ENCODE results near the gene SH3BP5.

Gene SH3BP5

DNA sequence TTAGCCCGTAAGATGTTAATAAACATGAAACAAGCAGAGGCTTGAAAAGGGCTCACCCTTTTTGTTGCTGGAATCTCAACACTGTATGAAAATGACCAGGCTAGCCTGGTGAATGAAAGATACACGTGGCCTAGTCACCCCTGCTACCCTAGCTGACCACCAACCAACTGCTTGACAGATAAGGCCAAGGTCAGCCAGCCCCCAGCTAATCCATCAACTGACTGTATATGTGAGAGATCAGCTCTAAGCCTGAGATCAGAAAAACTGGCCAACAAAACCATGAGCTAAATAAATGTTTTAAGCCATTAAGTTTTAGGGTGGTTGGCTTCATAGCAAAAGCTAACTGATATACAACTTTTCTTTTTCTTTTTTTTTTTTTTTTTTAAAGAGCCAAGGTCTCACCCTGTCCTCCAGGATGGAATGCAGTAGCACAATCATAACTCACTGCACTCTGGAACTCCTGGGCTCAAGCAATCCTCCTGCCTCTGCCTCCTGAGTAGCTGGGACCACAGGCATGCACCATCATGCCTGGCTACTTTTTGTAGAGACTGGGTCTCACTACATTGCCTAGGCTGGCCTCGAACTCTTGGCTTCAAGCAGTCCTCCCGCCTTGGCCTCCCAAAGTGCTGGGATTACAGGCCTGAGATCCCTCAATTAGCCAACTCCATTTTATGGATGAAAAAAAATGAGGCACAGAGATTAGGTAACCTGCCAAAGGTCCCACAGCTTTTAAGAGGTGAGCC is 34.6 kb downstream of the SH3BP5 start:
- no peak for DNase-seq (ENCODE audit: low read depth)

DNA sequence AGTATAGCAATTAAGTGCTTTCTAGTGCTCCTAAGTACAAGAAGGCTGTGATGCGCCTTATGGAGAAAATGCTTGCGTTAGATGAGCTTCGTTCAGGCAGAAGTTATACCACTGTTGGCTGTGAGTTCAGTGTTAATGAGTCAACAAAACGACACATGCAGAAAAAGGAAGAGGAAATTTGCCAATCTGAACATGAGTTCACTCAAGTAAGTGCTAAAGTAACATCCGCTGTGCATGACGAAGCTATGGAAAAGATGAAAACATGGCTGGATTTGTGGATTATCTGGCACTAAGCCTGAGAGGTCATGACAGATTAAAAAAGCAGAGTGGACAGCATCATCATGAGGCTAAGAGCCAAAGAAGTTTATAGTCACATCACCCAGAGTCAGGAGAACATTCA is 36.9 kb downstream of the SH3BP5 start:
- DNase-seq (ENCODE audit: low read depth) = no peak

DNA sequence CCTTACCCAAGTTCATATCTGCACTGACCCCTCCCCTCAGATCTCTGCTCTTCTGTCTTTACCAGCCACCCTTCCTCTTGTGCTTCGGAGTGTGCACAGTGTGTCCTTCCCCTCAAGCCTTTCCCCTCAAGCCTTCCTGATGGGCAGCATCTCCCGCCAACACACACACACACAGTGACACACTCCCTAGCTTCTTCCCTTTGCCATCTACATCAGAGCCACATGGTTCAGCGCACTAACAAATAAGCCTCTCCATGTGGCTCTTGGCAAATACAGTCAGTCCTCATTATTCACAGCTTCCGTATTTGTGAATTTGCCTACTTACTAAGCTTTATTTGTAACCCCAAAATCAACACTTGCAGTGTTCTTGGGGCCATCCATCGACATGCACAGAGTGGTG is 37.5 kb downstream of the SH3BP5 start:
- no peak for DNase-seq (ENCODE audit: low read depth)

DNA sequence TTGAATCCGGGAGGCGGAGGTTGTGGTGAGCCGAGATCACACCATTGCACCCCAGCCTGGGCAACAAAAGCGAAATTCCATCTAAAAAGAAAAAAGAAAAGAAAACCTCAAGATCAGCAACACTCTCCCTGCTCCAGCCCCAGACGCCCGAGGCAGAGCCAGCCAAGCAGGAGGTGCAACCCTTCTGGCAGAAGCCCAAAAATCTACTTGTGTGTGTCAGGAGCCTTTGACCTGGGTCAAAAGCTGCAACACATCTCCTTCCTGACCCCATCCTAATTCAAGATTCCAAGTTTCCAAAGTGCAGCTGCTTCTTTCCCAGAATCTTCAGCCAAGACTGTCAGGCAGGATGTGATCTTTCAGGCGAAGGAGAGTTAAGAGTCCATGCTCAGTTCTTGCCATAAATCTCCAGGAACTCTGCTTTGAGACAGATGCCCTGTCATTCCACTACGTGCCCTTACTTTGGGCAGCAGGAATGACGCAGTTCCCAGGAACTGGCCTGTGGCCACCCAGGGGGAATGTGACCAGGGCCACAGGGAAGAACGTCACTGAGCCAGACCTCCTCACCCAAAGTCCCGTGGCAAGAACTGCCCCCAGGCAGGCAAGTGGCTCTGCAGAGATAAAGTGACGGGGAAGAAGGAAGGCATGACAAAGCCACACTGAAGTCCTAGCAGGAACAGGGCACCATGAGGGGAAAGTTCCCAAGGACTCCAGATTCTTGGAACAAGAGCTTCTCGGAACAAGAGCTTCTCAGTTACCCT is 39.4 kb downstream of the SH3BP5 start:
- no peak for DNase-seq (ENCODE audit: low read depth)

DNA sequence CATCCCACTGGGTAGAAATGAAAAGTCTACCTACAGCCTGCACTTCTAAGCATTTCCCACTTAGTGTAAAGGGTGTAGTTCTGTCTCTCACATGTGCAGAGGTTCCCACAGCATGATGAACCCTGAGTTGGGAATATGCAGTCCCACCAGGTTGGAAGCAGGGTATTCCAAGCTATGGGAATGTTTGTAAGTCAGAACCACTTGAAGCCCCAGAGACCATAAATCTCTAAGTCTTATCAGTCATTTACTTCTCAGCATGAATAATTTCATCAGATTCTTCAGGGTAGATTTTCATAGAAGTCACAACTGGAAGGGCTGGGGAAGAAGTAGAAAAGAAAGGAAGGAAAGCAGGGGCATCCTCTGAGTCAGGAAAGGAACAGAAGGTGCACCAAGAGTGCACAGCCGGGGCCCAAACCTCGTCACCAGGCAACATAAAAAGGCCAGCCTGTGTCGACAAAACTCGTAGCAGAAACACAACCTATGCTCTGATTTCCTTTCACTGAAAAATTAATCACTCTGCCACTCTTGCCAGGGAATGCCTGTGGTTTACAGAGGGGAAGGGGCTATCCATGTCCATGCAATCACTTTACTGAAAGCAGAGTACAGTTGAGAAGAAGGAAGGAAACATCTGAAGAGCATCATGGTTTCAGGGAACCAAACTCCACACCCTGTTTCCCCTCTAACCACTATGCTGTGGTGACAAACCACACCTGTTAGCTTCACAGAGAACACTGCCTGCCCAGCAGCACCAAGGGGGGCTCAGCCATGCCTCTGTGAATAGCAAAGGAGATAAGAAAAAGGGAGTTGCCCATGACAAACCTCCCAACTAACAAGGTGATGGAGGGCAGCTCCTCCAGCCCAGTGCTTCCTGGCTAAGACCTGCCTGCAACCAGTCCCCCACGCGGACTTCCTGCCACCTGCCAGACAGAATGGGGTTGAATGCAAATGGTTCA is 40.5 kb downstream of the SH3BP5 start:
- no peak for DNase-seq (ENCODE audit: low read depth)

DNA sequence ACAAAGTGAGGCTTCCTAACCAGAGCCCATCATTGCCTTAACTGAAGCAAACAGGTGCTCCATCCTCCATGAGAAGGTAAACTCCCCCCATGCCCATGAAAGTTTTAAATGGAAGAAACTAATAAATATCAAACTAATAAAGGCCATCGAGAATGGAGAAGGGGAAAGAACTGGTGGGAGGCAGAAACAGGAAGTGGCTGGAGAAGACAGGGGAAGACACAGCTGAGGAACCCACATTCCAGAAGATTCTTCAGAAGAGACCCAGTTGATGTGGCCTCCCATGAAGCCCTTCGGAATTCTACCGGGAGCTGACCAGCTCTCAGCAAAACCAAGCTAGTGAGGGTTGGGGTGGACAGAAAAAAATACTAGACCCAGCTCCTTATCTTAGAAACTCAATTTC is 41.6 kb downstream of the SH3BP5 start:
- DNase-seq (ENCODE audit: low read depth) = no peak

DNA sequence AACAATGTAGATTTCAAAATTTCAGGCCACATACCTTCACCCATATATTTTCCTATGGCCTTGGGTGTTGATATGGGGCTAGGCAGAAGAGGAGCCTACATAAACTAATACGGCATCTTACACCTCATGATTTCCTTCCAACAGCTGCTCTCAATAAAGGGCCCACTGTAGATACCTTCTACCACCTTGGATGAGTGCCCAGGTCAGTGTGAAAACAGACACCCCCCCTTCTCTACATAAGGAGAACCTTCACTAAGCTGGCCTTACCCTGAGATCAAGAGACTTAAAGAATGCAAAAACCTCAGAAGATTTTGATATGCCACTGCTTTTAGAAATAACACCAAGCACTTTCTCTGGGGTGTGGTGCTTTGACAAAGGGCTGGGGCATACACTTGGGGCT is 42.7 kb downstream of the SH3BP5 start:
- DNase-seq (ENCODE audit: low read depth) = no peak

DNA sequence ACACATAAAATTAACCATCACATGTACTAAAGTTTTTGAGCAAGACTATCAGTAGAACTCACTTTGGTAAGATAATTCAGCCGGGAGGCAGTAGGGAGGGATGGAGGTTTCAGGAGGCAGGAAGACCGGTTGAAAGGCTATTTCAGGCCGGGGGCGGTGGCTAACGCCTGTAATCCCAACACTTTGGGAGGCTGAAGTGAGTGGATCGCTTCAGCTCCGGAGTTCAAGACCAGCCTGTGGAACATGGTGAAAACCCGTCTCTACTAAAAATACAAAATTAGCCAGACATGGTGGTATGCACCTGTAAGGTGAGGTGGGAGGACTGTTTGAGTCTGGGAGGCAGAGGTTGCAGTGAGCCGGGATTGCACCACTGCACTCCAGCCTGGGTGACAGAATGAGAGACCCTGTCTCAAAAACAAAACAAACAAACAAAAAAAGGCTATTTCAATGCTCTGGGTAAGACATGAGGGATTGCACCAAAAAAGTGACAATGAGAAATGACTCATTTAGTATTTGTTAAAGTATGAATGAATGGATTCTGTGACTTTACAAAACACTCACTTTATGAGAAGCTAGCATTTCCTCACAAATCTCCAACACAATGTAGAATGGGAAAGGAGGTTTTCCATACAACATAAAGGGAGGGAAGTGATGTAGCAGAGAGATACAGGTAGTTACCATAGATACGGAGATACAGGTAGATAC is 43.9 kb downstream of the SH3BP5 start:
- DNase-seq (ENCODE audit: low read depth) = no peak

DNA sequence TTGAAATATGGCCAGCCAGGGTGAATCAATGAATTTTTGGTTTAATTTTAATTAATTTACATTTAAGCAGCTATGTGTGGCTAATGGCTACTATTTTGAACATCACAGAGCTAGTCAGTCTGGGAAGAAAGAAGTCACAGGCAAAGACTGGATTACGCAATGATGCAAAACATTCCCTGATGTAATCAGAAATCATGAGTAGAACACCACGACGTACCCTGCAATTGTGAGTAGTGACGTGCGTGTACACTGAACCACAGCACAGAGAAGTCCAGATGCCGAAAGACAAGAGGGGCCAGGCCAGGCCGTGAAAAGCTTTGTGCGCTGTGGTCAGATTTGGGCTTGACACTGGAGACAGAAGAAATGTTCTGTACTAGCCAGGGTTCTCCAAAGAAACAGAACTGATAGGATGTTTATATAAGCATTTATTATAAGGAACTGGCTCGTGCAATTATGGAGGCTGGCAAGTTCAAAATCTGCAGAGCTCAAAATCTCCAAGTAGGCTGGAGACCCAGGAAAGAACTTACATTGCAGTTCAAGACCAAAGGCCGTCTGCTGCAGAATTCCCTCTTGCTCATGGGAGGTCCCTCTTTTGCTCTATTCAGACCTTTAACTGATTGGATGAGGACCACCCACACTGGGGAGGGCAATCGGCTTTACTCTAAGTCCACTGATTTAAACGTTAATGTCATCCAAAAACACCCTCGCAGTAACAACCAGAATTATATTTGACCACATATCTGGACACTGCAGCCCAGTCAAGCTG is 44.6 kb downstream of the SH3BP5 start:
- DNase-seq (ENCODE audit: low read depth) = no peak

DNA sequence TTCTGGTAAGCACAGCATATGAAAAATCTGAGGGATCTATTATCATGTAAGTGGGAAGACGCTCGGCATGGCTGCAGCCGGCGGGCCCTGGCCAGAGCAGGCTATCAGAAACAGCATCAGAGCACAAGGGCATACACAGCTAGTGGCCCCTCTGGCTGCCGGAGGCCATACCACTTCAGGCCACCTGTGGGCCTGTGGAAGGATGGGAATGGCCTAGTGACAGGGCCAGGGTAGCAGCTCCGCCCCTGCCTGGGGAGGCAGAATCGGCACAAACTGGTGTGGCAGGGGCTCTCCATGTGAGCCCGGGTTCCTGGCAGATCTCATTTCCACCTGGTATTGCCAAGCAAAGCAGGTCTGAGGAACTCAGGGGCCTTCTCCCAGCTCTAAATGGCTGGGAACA is 46.4 kb downstream of the SH3BP5 start:
- DNase-seq (ENCODE audit: low read depth) = no peak

DNA sequence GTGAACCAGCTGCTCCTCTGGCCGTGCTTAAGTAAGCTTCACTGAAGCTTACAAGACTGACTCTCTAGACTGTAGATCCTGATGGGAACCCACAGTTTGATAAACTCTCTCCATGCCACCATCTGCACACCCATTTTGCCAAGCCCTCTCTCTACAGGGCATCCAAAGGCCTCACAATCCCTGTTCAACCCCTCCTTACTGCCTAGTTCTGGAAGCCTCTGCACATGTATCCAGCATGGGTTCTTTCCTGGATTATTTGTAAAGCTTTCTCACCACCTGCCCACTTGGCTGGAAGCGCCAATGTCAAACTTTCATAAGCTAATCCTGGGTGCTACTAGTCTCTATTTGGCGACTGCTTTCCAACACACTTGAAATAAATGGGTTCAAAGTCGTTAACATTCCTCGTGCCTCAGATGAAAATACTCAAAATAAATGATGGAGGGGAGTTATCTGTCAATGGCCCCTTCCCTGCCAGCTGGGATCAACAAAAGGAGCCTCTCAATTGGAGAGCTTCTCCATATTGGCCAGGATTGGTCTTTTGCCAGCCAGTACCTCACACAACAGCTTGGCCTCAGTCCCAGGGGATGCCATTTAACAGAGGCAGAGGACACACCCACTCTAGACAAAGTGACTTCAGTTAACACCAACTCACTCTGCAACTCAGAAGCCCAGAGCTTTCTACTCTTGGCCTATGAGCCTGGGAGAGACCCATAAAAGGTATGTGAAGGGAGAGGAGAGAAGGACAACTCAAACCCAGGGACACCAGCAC is 48.1 kb downstream of the SH3BP5 start:
- no peak for DNase-seq (ENCODE audit: low read depth)

DNA sequence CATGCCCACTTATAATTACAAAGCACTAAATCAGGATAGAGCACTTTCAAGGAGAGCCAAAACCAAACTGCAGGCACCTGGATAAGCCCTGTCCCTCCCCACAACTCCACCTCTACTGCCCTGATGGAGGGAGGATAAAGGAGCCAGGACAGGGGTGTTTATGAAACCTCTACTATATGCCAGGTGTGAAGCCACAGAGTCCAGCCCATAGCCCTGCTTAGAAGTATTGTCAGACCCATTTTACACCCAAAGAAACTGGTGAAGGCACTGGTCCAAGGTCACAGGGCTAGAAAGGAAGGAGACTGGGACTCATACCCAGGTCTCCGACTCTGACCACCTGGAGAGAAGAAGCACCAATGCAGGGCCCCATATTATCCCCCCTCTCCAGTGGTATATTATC is 48.7 kb downstream of the SH3BP5 start:
- DNase-seq (ENCODE audit: low read depth) = no peak

DNA sequence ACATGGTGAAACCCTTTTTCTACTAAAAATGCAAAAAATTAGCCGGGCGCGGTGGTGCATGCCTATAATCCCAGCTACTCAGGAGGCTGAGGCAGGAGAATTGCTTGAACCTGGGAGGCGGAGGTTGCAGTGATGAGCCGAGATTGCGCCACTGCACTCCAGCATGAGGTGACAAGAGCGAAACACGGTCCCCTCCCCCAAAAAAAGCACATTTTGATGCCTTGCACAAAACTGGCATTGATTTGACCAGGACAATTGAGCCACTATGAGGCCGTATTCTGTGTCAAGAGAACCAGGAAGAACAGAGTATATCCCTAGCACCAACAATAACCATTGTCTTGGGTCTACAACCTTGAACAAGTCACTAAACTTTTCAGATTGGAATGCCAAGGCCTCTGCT is 50.6 kb downstream of the SH3BP5 start:
- DNase-seq (ENCODE audit: low read depth) = no peak

DNA sequence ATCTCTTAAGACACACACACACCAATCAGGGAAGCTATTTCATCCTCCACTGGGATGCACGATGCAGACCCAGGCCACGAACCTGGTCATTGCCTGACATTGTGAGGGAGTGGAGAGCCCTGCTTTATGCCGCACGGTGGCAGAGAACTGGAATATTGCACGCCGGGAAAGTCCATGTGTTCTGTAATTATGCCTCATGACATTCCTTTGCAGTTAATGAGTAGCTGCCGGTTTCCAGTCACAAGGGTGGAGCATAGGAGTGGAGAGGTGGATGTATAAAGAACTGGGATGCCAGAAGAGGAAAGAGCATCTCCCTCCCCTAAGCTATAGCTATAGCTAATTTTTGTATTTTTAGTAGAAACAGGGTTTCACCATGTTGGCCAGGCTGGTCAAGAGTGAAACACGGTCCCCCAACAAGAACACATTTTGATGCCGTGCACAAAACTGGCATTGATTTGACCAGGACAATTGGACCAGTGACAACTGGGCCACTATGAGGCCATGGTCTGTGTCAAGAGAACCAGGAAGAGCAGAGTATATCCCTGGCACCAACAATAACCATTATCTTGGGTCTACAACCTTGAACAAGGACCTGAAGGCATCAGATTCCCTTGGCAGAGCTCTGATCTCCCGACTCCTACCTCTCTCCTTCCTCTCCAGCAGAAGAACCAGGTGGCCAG is 51.4 kb downstream of the SH3BP5 start:
- no peak for DNase-seq (ENCODE audit: low read depth)

DNA sequence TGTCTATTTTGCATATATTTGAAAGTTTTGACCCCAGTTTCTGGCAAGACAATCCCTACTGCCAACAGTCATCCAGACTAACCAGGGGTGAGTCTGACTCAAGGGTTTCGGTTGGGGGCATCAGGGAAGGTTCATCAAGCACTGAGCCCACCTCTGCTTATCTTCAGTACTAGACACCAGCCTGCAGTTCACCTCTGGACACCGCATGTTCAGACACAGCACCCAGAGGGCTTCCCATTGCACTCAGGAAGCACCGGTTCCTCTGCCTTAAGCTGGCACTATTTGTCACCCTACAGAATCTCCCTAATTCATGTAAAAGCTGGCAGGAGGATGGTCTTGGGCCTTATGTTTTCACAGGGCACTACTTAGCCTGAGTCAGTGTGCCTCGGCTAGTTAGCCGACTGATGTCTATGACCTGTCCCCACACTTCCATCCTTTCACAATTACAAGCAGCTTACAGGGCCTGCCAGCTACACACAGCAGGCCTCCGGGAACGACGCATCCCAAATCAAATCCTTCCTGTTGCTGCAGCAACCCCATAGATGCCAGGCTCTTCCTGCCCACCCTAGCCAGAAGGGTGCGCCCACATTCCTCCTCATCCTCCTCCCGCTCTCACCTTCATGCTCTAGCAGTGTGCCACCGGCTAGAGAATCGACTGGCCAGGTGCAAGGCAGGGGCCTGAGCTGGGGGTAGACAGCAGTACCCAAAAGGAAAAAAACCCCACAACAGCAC is 52.5 kb downstream of the SH3BP5 start:
- no peak for DNase-seq (ENCODE audit: low read depth)

DNA sequence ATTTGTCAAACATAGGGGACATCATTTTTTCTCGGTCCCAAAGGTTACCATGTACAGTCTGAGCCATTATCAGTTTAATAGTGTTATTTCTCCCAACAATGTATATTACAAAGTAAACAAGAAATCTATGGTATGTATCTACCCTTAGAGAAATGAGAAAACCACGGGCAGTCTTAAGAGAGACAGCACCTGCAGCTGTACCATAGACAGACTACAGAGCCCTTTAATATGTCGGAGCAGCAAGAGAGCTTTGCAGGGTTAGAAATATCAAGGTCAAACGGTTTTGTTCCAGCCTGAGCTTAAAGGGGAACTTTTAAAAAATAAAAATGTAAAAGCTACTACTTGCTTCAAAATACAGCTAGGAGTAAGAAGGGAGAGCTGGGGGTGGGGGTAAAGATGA is 53.2 kb downstream of the SH3BP5 start:
- DNase-seq (ENCODE audit: low read depth) = no peak

DNA sequence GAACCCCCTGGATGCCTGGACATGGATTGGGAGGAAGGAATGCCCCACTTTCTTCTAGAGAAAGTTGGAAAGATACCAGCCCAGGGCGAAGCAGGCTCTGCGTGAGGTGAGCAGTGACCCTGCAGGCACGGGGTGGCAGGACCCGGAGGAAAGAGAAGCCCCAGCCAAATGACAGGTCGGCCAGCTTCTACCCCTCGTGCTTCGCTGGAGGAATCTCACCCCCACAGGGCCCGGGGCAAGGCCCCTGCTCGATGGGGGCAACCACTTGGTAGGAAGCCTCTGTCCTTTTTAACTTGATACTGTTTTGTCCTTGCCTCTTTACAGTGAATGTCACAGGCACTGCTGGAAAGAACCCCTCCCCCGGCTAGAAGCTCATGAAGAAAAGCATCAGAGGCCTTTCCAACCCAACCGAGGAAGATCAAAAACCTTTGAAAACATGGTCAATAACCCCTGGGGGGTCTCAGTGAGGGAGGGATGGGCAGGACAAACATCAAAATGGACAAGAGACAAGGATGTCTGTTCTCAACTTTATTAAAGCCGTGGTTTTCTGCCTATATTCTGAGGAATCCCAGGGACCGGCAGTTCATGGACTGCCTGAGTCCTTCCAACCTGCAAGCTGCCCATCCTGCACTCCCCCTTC is 54.4 kb downstream of the SH3BP5 start:
- DNase-seq (ENCODE audit: low read depth) = no peak

DNA sequence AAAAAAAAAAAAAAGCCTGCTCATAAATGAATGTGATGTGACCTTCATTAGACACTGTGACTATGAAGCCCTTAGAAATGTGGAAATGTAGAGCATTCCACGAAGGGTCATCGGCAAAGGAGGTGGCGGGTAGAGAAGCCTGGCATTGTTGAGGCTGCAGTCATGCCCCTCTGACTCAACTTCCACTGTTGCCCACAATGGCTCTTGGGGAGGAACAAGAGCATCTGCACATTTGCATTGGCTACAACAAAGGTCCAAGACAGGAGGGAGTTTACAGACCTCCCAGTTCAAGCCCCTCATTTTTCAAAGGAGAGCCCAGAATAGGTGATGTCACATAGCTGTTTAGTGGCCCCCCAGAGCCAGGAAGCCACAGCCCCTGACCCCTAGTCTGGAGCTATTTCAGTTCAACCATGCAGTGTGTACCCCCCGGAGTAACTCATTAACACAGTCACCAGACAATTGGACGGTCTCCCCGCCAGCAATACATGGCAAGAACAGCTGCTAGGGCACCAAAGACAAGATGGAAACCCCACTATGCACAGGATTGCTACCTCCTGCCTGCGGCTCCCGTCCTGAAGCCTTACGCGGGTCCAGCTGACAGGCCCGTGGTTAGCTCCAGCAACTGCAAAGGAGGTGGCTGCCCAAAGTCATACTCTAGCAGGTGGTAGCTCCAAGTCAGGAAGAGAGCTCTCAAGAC is 56.2 kb downstream of the SH3BP5 start:
- DNase-seq (ENCODE audit: low read depth) = no peak
